ENCODE data around the gene ZMYM1. TPM values are rescaled to one million over a fixed set of nuclear protein-coding genes. Genes with fewer than 3 reads are reported as not detected.

ZMYM1 gene
- total RNA-seq, 6 donors from 2014 or later, result 6.3 to 16.6 (median 10.3) TPM

GRCh38 chr1:35032384-35032739 is 46.8 kb upstream of the ZMYM1 start:
- TF ChIP-seq POLR2A (IDR thresholded peaks at IDR 0.05) (no peak), EP300 (IDR thresholded peaks at IDR 0.05) (no peak), CTCF (IDR thresholded peaks at IDR 0.05) (no peak)
- Histone ChIP-seq H3K9me3 (peaks cover 0 to 11% (median 0%) of the 10 kb centered on the region in 4 donors), H3K36me3 (peaks cover 0 to 3% (median 0%) of the 10 kb centered on the region in 4 donors), H3K4me1 (peaks cover 15 to 21% (median 19%) of the 10 kb centered on the region in 4 donors), H3K27me3 (no peaks in the 10 kb centered on the region), H3K27ac (peak overlapping the region in 1 of 4 donors; percentile 91), H3K4me3 (peak overlapping the region in 3 of 4 donors; percentile 66 to 76 (median 68))
- ATAC-seq (ENCODE audit: low FRiP score in 2 of 2) (no peak), DNase-seq (no peak)
- WGBS, 2 donors, result 73 to 95% methylated on average over 1 of the region's 1 CpG

GRCh38 chr1:35033346-35033745 is 45.8 kb upstream of the ZMYM1 start:
- 90 to 100% methylated on average over 1 of the region's 1 CpG for WGBS, 2 donors
- TF ChIP-seq CTCF (IDR thresholded peaks at IDR 0.05), result no peak
- TF ChIP-seq POLR2A (IDR thresholded peaks at IDR 0.05), result no peak
- no peak for TF ChIP-seq POLR2AphosphoS5 (IDR thresholded peaks at IDR 0.05)
- no peak for TF ChIP-seq EP300 (IDR thresholded peaks at IDR 0.05)
- Histone ChIP-seq H3K4me3 (no peak overlapping the region), H3K9me3 (peaks cover 0 to 11% (median 0%) of the 10 kb centered on the region in 4 donors), H3K27ac (no peak overlapping the region), H3K27me3 (no peaks in the 10 kb centered on the region), H3K4me1 (peaks cover 15 to 21% (median 19%) of the 10 kb centered on the region in 4 donors), H3K36me3 (no peaks in the 10 kb centered on the region)
- DNase-seq (no peak), ATAC-seq (ENCODE audit: low FRiP score in 2 of 2) (no peak)

- no peak for TF ChIP-seq CTCF (IDR thresholded peaks at IDR 0.05)
- no peak for TF ChIP-seq POLR2A (IDR thresholded peaks at IDR 0.05)
- no peak for TF ChIP-seq POLR2AphosphoS5 (IDR thresholded peaks at IDR 0.05)
- no peak for TF ChIP-seq EP300 (IDR thresholded peaks at IDR 0.05)
- no peak overlapping the region for H3K4me3 ChIP-seq
- no peak overlapping the region for H3K27ac ChIP-seq
- WGBS, 2 donors, result 79 to 82% methylated on average over 4 of the region's 4 CpGs
- H3K4me1 ChIP-seq, result no peaks in the 10 kb centered on the region
- no peaks in the 10 kb centered on the region for H3K27me3 ChIP-seq
- H3K36me3 ChIP-seq, result no peaks in the 10 kb centered on the region
- ATAC-seq (ENCODE audit: low FRiP score in 2 of 2) (no peak), DNase-seq (no peak)
- H3K9me3 ChIP-seq, result peaks cover 0 to 11% (median 0%) of the 10 kb centered on the region in 4 donors
These were observed 42.6 kb upstream of the ZMYM1 start for GRCh38 chr1:35036621-35037020.

GRCh38 chr1:35037206-35037605 is 42.0 kb upstream of the ZMYM1 start:
- H3K27me3 ChIP-seq, result no peaks in the 10 kb centered on the region
- H3K36me3 ChIP-seq, result no peaks in the 10 kb centered on the region
- no peak overlapping the region for H3K4me3 ChIP-seq
- WGBS, 2 donors, result 69 to 70% methylated on average over 1 of the region's 1 CpG
- TF ChIP-seq EP300 (IDR thresholded peaks at IDR 0.05) (no peak), POLR2A (IDR thresholded peaks at IDR 0.05) (no peak), CTCF (IDR thresholded peaks at IDR 0.05) (no peak), POLR2AphosphoS5 (IDR thresholded peaks at IDR 0.05) (no peak)
- H3K9me3 ChIP-seq, result peaks cover 0 to 11% (median 0%) of the 10 kb centered on the region in 4 donors
- H3K27ac ChIP-seq, result no peak overlapping the region
- DNase-seq (no peak), ATAC-seq (ENCODE audit: low FRiP score in 2 of 2) (no peak)
- no peaks in the 10 kb centered on the region for H3K4me1 ChIP-seq

GRCh38 chr1:35038723-35039122 is 40.5 kb upstream of the ZMYM1 start:
- ATAC-seq (ENCODE audit: low FRiP score in 2 of 2) (no peak), DNase-seq (no peak)
- Histone ChIP-seq H3K36me3 (no peaks in the 10 kb centered on the region), H3K9me3 (peaks cover 0 to 3% (median 0%) of the 10 kb centered on the region in 4 donors), H3K4me1 (no peaks in the 10 kb centered on the region), H3K27ac (no peak overlapping the region), H3K4me3 (no peak overlapping the region), H3K27me3 (no peaks in the 10 kb centered on the region)
- 91 to 100% methylated on average over 1 of the region's 1 CpG for WGBS, 2 donors
- TF ChIP-seq POLR2A (IDR thresholded peaks at IDR 0.05) (no peak), CTCF (IDR thresholded peaks at IDR 0.05) (no peak), EP300 (IDR thresholded peaks at IDR 0.05) (no peak), POLR2AphosphoS5 (IDR thresholded peaks at IDR 0.05) (no peak)

Data from upper lobe of left lung (tissue), 6 donors.